ENCODE data around the gene TMEM119.

TMEM119 gene

DNA sequence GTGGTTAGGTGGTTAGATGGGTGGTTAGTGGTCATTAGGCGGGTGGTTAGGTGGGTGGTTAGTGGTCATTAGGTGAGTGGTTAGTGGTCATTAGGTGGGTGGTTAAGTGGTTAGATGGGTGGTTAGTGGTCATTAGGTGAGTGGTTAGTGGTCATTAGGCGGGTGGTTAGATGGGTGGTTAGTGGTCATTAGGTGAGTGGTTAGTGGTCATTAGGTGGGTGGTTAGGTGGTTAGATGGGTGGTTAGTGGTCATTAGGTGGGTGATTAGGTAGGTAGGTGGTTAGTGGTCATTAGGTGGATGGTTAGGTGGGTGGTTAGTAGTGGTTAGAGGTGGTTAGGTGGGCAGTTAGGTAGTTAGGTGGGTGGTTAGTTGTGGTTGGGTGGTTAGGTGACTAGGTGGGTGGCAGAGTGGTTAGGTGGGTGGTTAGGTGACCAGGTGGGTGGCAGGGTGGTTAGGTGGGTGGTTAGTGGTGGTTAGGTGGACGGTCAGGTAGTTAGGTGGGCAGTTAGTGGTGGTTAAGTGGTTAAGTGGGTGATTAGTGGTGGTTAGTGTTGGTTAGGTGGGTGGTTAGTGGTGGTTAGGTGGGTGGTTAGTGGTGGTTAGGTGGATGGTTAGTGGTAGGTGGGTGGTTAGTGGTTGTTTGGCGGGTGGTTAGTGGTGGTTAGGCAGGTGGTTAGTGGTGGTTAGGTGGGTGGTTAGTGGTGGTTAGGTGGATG is 8.0 kb upstream of the TMEM119 start:
- H3K27ac ChIP-seq (replicated peaks) = no peak overlapping the region
- no peak for DNase-seq (ENCODE audit: low read depth in 1 of 2, low spot score in 1 of 2)
- no peaks in the 10 kb centered on the region for H3K27me3 ChIP-seq (ENCODE audit: insufficient read depth, poor library complexity, severe bottlenecking)
- no peak overlapping the region for H3K4me3 ChIP-seq (replicated peaks; ENCODE audit: insufficient read depth, low read length)
- TF ChIP-seq GABPA (IDR thresholded peaks at IDR 0.05; ENCODE audit: low read depth) = no peak
- TF ChIP-seq POLR2AphosphoS5 (IDR thresholded peaks at IDR 0.05; ENCODE audit: low read depth) = no peak

DNA sequence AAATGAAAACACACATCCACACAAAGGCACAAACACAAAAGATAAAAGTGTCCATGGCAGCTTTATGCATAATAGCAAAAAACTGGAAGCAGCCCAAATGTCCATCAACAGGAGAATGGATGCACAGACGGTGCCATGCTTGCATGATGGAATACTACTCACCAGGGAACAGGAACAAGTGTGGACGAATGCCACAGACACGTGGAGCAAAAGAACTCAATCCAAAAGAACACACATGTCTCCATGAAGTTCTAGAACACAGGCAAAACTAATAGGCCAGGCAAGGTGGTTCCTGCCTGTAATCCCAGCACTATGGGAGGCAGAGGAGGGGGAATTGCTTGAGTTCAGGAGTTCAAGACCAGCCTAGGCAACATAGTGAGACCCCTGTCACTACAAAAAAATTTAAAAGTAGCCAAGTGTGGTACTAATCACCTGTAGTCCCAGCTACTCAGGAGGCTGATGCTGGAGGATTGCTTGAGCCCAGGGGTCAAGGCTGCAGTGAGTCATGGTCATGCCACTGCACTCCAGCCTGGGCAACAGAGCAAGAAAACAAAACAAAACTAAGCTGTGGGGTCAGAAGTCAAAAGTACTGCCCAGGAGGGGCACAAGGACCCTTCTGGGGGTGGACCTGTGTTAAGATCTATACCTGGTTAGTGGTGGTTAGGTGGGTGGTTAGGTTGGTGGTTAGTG is 7.3 kb upstream of the TMEM119 start:
- no peak for TF ChIP-seq GABPA (IDR thresholded peaks at IDR 0.05; ENCODE audit: low read depth)
- no peak for DNase-seq (ENCODE audit: low read depth in 1 of 2, low spot score in 1 of 2)
- Histone ChIP-seq H3K27me3 (ENCODE audit: insufficient read depth, poor library complexity, severe bottlenecking) (no peaks in the 10 kb centered on the region), H3K27ac (replicated peaks) (no peak overlapping the region), H3K4me3 (replicated peaks; ENCODE audit: insufficient read depth, low read length) (no peak overlapping the region)

DNA sequence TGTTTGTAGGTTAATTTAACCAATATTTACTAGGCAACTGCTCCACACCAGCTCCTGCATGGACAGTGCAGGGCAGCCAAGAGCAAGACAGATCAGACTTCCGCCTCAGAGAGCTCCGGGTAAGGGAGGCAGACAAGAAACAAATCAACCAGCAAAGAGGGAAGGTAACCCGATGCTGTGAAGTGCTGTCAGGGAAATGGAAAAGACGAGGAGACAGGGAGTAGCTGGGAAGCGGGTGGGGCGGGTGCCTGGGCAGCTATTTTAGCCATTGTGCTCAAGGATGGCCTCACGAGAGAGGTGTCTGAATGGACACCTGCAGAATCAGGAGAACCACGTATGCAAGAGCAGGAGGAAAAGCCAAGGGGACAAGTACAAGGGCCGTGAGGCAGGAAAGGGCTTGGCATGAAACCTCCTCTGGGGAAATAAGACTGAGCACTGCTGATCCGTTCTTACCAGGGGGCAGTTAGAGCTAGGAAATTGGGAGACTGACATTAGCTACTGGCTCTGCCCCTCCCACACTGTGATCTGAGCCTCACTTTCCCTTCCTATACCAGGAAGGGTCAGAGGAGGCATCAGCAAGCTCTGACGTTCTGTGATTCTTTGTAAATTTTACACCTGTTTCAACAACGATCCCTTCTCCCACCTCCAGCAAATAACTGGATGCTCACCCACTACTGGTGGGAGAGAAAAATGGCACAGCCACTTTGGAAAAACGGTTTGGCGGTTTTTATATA is 6.5 kb upstream of the TMEM119 start:
- TF ChIP-seq, protein P1, sequence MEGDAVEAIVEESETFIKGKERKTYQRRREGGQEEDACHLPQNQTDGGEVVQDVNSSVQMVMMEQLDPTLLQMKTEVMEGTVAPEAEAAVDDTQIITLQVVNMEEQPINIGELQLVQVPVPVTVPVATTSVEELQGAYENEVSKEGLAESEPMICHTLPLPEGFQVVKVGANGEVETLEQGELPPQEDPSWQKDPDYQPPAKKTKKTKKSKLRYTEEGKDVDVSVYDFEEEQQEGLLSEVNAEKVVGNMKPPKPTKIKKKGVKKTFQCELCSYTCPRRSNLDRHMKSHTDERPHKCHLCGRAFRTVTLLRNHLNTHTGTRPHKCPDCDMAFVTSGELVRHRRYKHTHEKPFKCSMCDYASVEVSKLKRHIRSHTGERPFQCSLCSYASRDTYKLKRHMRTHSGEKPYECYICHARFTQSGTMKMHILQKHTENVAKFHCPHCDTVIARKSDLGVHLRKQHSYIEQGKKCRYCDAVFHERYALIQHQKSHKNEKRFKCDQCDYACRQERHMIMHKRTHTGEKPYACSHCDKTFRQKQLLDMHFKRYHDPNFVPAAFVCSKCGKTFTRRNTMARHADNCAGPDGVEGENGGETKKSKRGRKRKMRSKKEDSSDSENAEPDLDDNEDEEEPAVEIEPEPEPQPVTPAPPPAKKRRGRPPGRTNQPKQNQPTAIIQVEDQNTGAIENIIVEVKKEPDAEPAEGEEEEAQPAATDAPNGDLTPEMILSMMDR (IDR thresholded peaks at IDR 0.05; ENCODE audit: insufficient read depth, low read length) = no peak
- TF ChIP-seq POLR2AphosphoS5 (IDR thresholded peaks at IDR 0.05; ENCODE audit: low read depth) = no peak
- no peak for TF ChIP-seq GABPA (IDR thresholded peaks at IDR 0.05; ENCODE audit: low read depth)
- TF ChIP-seq SPI1 (IDR thresholded peaks at IDR 0.05; ENCODE audit: borderline replicate concordance, low read depth) = no peak
- TF ChIP-seq, protein P2, sequence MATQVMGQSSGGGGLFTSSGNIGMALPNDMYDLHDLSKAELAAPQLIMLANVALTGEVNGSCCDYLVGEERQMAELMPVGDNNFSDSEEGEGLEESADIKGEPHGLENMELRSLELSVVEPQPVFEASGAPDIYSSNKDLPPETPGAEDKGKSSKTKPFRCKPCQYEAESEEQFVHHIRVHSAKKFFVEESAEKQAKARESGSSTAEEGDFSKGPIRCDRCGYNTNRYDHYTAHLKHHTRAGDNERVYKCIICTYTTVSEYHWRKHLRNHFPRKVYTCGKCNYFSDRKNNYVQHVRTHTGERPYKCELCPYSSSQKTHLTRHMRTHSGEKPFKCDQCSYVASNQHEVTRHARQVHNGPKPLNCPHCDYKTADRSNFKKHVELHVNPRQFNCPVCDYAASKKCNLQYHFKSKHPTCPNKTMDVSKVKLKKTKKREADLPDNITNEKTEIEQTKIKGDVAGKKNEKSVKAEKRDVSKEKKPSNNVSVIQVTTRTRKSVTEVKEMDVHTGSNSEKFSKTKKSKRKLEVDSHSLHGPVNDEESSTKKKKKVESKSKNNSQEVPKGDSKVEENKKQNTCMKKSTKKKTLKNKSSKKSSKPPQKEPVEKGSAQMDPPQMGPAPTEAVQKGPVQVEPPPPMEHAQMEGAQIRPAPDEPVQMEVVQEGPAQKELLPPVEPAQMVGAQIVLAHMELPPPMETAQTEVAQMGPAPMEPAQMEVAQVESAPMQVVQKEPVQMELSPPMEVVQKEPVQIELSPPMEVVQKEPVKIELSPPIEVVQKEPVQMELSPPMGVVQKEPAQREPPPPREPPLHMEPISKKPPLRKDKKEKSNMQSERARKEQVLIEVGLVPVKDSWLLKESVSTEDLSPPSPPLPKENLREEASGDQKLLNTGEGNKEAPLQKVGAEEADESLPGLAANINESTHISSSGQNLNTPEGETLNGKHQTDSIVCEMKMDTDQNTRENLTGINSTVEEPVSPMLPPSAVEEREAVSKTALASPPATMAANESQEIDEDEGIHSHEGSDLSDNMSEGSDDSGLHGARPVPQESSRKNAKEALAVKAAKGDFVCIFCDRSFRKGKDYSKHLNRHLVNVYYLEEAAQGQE (IDR thresholded peaks at IDR 0.05; ENCODE audit: insufficient replicate concordance, low read depth) = no peak
- DNase-seq (ENCODE audit: low read depth in 1 of 2, low spot score in 1 of 2) = no peak
- H3K27ac ChIP-seq (replicated peaks) = no peak overlapping the region

DNA sequence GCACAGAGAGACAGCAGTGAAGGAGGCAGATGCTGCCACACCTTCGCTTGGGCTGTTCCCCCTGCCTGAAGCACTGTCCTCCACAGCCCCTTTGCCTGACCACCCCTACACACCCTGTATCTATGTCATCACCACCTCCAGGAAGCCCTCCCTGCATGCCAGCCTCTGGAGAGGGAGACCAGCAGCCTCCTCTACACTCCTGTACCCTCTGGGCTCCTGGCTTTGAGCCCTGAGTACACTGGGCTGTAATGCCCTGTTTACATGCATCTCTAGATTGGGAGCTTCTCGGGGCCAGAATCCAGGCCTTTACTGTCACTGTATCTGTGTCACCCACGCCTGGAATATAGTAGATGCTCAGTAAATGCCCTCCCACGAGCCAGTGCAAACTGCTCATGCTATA is 5.9 kb upstream of the TMEM119 start:
- no peak for TF ChIP-seq GABPA (IDR thresholded peaks at IDR 0.05; ENCODE audit: low read depth)
- TF ChIP-seq, protein P1 (IDR thresholded peaks at IDR 0.05; ENCODE audit: insufficient read depth, low read length) = no peak
- no peak for TF ChIP-seq POLR2AphosphoS5 (IDR thresholded peaks at IDR 0.05; ENCODE audit: low read depth)
- TF ChIP-seq SPI1 (IDR thresholded peaks at IDR 0.05; ENCODE audit: borderline replicate concordance, low read depth) = no peak
- TF ChIP-seq, protein P2 (IDR thresholded peaks at IDR 0.05; ENCODE audit: insufficient replicate concordance, low read depth) = no peak
- H3K27ac ChIP-seq (replicated peaks) = no peak overlapping the region
- H3K4me3 ChIP-seq (replicated peaks; ENCODE audit: insufficient read depth, low read length) = no peak overlapping the region
- no peak for DNase-seq (ENCODE audit: low read depth in 1 of 2, low spot score in 1 of 2)
- no peaks in the 10 kb centered on the region for H3K27me3 ChIP-seq (ENCODE audit: insufficient read depth, poor library complexity, severe bottlenecking)

More for the DNA sequence above, 6.5 kb upstream of the TMEM119 start:
- no peak overlapping the region for H3K4me3 ChIP-seq (replicated peaks; ENCODE audit: insufficient read depth, low read length)
- H3K27me3 ChIP-seq (ENCODE audit: insufficient read depth, poor library complexity, severe bottlenecking) = no peaks in the 10 kb centered on the region
